ENCODE data around the gene SAMD4A.

SAMD4A gene

GRCh38 chr14:54708982-54709381, 142.1 kb downstream of the SAMD4A start:
- DNase-seq: no peak

- DNase-seq: no peak
Measured at GRCh38 chr14:54709444-54709843, 142.5 kb downstream of the SAMD4A start.

- DNase-seq: no peak
Measured at GRCh38 chr14:54709867-54710266, 142.9 kb downstream of the SAMD4A start.

- no peak for DNase-seq
Measured at GRCh38 chr14:54711312-54711711, 144.4 kb downstream of the SAMD4A start.

GRCh38 chr14:54711812-54712464, 145.0 kb downstream of the SAMD4A start:
- DNase-seq: no peak

GRCh38 chr14:54712465-54713200, 145.7 kb downstream of the SAMD4A start:
- DNase-seq: no peak

GRCh38 chr14:54713379-54713778, 146.5 kb downstream of the SAMD4A start:
- DNase-seq: no peak

GRCh38 chr14:54715239-54715638, 148.3 kb downstream of the SAMD4A start:
- DNase-seq: no peak

GRCh38 chr14:54715811-54716210, 148.9 kb downstream of the SAMD4A start:
- no peak for DNase-seq

GRCh38 chr14:54716862-54717261, 149.9 kb downstream of the SAMD4A start:
- DNase-seq: no peak

- DNase-seq: no peak
Measured at GRCh38 chr14:54718046-54718445, 151.1 kb downstream of the SAMD4A start.

- DNase-seq: no peak
Measured at GRCh38 chr14:54719406-54719805, 152.5 kb downstream of the SAMD4A start.

- no peak for DNase-seq
Measured at GRCh38 chr14:54722791-54723432, 156.0 kb downstream of the SAMD4A start.

GRCh38 chr14:54724123-54724522, 157.2 kb downstream of the SAMD4A start:
- DNase-seq: no peak

- no peak for DNase-seq
Measured at GRCh38 chr14:54724676-54725325, 157.9 kb downstream of the SAMD4A start.

GRCh38 chr14:54725998-54726397, 159.1 kb downstream of the SAMD4A start:
- no peak for DNase-seq

- no peak for DNase-seq
Measured at GRCh38 chr14:54727929-54728328, 161.0 kb downstream of the SAMD4A start.

GRCh38 chr14:54728700-54729527, 162.0 kb downstream of the SAMD4A start:
- DNase-seq: no peak

GRCh38 chr14:54730156-54730961, 163.4 kb downstream of the SAMD4A start:
- DNase-seq: no peak

GRCh38 chr14:54734966-54735365, 168.0 kb downstream of the SAMD4A start:
- no peak for DNase-seq

GRCh38 chr14:54735424-54735823, 168.5 kb downstream of the SAMD4A start:
- DNase-seq: no peak
